HepG2 (cell line): ENCODE data around the gene RARG. TPM values are rescaled to one million over a fixed set of nuclear protein-coding genes. Genes with fewer than 3 reads are reported as not detected.

Source experiments
- GABPB1 ChIP-seq: IDR thresholded peaks from 2 replicates; pipeline ENCODE4 v1.6.1; 2016; ENCODE audit warnings: mild to moderate bottlenecking, missing genetic modification reagents, moderate library complexity, missing compliant biosample characterization
- GTF3A ChIP-seq: sonication (generic); formaldehyde crosslinking; conservative IDR thresholded peaks from 2 replicates; pipeline ENCODE4 v1.4.0; 2020; ENCODE audit warnings: mild to moderate bottlenecking, missing genetic modification reagents
- KLF11 ChIP-seq: IDR thresholded peaks from 2 replicates; pipeline ENCODE4 v1.6.1; 2016; ENCODE audit warnings: missing compliant biosample characterization
- MIER2 ChIP-seq: IDR thresholded peaks from 2 replicates; pipeline ENCODE4 v1.6.1; 2016; ENCODE audit warnings: missing biosample characterization, missing genetic modification reagents
- NR2F6 ChIP-seq, 2 experiments: IDR thresholded peaks; 2 replicates each; pipeline ENCODE4 v1.6.1; 2016; ENCODE audit warnings: antibody characterized with exemption in 1 of 2, mild to moderate bottlenecking in 1 of 2
- PRPF4 ChIP-seq: fragments of 200-400 bp; formaldehyde crosslinking; IDR thresholded peaks from 2 replicates; pipeline ENCODE4 v1.6.1; 2016; ENCODE audit warnings: low read length, low read depth; ENCODE audit not compliant: poor library complexity, severe bottlenecking
- RXRA ChIP-seq: sonication (generic); formaldehyde crosslinking; IDR thresholded peaks from 2 replicates; pipeline ENCODE4 v1.5.1; 2020; ENCODE audit warnings: missing genetic modification reagents
- SIX1 ChIP-seq: sonication (generic); formaldehyde crosslinking; IDR thresholded peaks from 2 replicates; pipeline ENCODE4 v1.4.0; 2020; ENCODE audit warnings: missing genetic modification reagents, borderline replicate concordance
- SIX4 ChIP-seq: sonication (generic); formaldehyde crosslinking; IDR thresholded peaks from 2 replicates; pipeline ENCODE4 v1.4.0; 2020; ENCODE audit warnings: missing genetic modification reagents
- THYN1 ChIP-seq: sonication (generic); formaldehyde crosslinking; IDR thresholded peaks from 2 replicates; pipeline ENCODE4 v1.8.1; 2023; ENCODE audit warnings: low read depth, mild to moderate bottlenecking, moderate library complexity, missing genetic modification reagents, borderline replicate concordance
- ZBTB34 ChIP-seq: sonication (generic); formaldehyde crosslinking; IDR thresholded peaks from 2 replicates; pipeline ENCODE4 v1.8.0; 2022; ENCODE audit warnings: mild to moderate bottlenecking, missing genetic modification reagents
- ZFYVE20 ChIP-seq: sonication (generic); formaldehyde crosslinking; IDR thresholded peaks from 2 replicates; pipeline ENCODE4 v1.8.0; 2023; ENCODE audit warnings: low read depth, mild to moderate bottlenecking, moderate library complexity, missing genetic modification reagents, borderline replicate concordance
- ZNF20 ChIP-seq: sonication (generic); formaldehyde crosslinking; IDR thresholded peaks from 2 replicates; pipeline ENCODE4 v1.4.0; 2020; ENCODE audit warnings: mild to moderate bottlenecking, moderate library complexity, missing genetic modification reagents
- ZNF335 ChIP-seq: sonication (generic); formaldehyde crosslinking; IDR thresholded peaks from 2 replicates; pipeline ENCODE4 v1.4.0; 2020; ENCODE audit warnings: missing genetic modification reagents
- ZNF33B ChIP-seq: sonication (generic); formaldehyde crosslinking; IDR thresholded peaks from 2 replicates; pipeline ENCODE4 v1.5.1; 2020; ENCODE audit warnings: mild to moderate bottlenecking, missing genetic modification reagents
- ZNF430 ChIP-seq: sonication (generic); formaldehyde crosslinking; IDR thresholded peaks from 2 replicates; pipeline ENCODE4 v1.9.0; 2021; ENCODE audit warnings: mild to moderate bottlenecking, missing genetic modification reagents
- ZNF646 ChIP-seq: sonication (generic); formaldehyde crosslinking; IDR thresholded peaks from 2 replicates; pipeline ENCODE4 v1.9.0; 2021; ENCODE audit warnings: mild to moderate bottlenecking, missing genetic modification reagents
- ZNF687 ChIP-seq: sonication (generic); formaldehyde crosslinking; IDR thresholded peaks from 2 replicates; pipeline ENCODE4 v1.5.1; 2020; ENCODE audit warnings: mild to moderate bottlenecking, missing genetic modification reagents, moderate library complexity
- polyA plus RNA-seq, 8 experiments: library from polyadenylated mRNA; depleted of rRNA in 3 of 8; stranded (reverse) in 7 of 8; unstranded in 1 of 8; fragments of >200 nt; fragmentation: Illumina TruSeq in 4 of 8; extraction: Trizol in 4 of 8; gene quantifications; 2 replicates each; pipeline versions ENCODE4 v1.2.1 to v1.2.3, GENCODE V29; 2011 to 2016; ENCODE audit warnings: low read depth in 4 of 8, missing spikeins in 1 of 8, mixed read lengths in 1 of 8; ENCODE audit not compliant: insufficient read depth in 1 of 8
- total RNA-seq, 5 experiments: library from RNA; depleted of rRNA; stranded (reverse); fragments of >200 nt; fragmentation: Illumina TruSeq; extraction: Trizol; gene quantifications; 2 replicates each; pipeline ENCODE4 v1.2.3, GENCODE V29; 2016; ENCODE audit warnings: low read depth in 1 of 5

The RARG gene
- total and polyA plus RNA-seq, 2 of the 13 experiments (the other 11 are each of a cell fraction or from before 2014, with no cell fraction given), result 0.77 to 1.5 TPM

- no peak for TF ChIP-seq ZNF687
- no peak for TF ChIP-seq ZNF335 (CRISPR knock-in tag)
- peak; percentile 89; the same call in 1 of the 2 replicates for TF ChIP-seq SIX1
- 0 out of 2 replicates have a peak, but pooled peaks have one; percentile 16 for TF ChIP-seq RXRA (CRISPR knock-in tag)
- no peak for TF ChIP-seq GABPB1 (CRISPR knock-in tag)
- TF ChIP-seq MIER2 (CRISPR knock-in tag), result no peak
- TF ChIP-seq ZBTB34 (CRISPR knock-in tag), result no peak
- no peak for TF ChIP-seq ZNF646 (CRISPR knock-in tag)
- TF ChIP-seq NR2F6 (IDR thresholded peaks at IDR 0.05), result 0 out of 2 replicates have a peak, but pooled peaks have one; percentile 21
- peak; percentile 41; the same call in 1 of the 2 replicates for TF ChIP-seq NR2F6 (CRISPR knock-in tag; IDR thresholded peaks at IDR 0.05)
- no peak for TF ChIP-seq THYN1 (CRISPR knock-in tag)
- TF ChIP-seq ZNF33B, result no peak
- TF ChIP-seq ZFYVE20 (CRISPR knock-in tag), result no peak
- TF ChIP-seq KLF11 (CRISPR knock-in tag), result no peak
- no peak for TF ChIP-seq GTF3A (CRISPR knock-in tag)
- TF ChIP-seq ZNF20, result no peak
- no peak for TF ChIP-seq PRPF4
- peak; percentile 38; the same call in 1 of the 2 replicates for TF ChIP-seq SIX4
- TF ChIP-seq ZNF430 (CRISPR knock-in tag), result no peak
These were observed 37.9 kb downstream of the RARG start (continued) for GRCh38 chr12:53193985-53194716.
